ENCODE results near the gene ECPAS.

ECPAS gene

DNA sequence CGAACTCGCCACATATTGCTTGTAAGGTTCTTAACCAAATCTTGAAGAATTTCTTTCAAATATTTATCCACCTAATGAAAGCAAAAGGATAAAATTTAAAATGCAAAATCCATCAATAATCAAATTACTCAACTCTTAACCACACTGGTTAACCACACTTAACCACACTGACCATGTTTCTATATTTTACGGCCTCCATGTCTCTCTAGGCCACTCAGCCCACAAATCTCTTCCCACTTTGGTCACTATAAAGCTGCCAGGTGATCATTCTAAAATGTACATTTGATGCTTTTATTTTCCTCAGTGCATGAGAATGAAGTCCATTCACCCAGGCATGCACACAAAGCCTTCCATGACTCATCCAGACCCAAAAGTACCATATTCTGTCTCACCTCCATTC, 97.8 kb downstream of the ECPAS start:
- H3K4me3 ChIP-seq (ENCODE audit: low read depth in 1 of 2, low read length in 2 of 2), result no peak overlapping the region
- no peaks in the 10 kb centered on the region for H3K4me1 ChIP-seq (ENCODE audit: control insufficient read depth in 1 of 2, insufficient read depth in 2 of 2, low read length in 2 of 2)
- no peaks in the 10 kb centered on the region for H3K9me3 ChIP-seq (ENCODE audit: control insufficient read depth in 1 of 2, low read length in 2 of 2)
- peaks cover 67 to 81% of the 10 kb centered on the region in 2 donors for H3K36me3 ChIP-seq (ENCODE audit: control insufficient read depth in 1 of 2, insufficient read depth in 2 of 2, low read length in 2 of 2)
- H3K27me3 ChIP-seq (ENCODE audit: low read depth, low read length), result no peaks in the 10 kb centered on the region
- no peak overlapping the region for H3K27ac ChIP-seq (ENCODE audit: low read length)

DNA sequence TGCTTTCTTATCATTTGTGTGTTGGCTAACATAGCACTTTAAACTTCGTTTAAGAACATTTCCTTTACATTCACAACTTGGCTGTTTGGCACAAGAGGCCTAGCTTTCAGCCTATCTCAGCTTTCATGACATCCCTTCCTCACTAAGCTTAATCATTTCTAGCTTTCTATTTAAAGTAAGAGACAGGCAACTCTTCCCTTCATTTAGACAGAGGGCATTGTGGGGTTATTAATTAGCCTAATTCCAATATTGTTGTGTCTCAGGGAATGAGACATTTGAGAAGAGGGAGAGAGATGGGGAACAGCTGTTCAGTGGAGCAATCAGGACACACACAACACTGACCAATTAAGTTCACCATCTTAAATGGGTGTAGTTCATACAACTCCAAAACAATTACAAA, 103.2 kb downstream of the ECPAS start:
- H3K27ac ChIP-seq (ENCODE audit: low read length), result no peak overlapping the region
- H3K4me3 ChIP-seq (ENCODE audit: low read depth in 1 of 2, low read length in 2 of 2), result no peak overlapping the region
- peaks cover 58 to 66% of the 10 kb centered on the region in 2 donors for H3K36me3 ChIP-seq (ENCODE audit: control insufficient read depth in 1 of 2, insufficient read depth in 2 of 2, low read length in 2 of 2)
- H3K9me3 ChIP-seq (ENCODE audit: control insufficient read depth in 1 of 2, low read length in 2 of 2), result no peaks in the 10 kb centered on the region
- H3K27me3 ChIP-seq (ENCODE audit: low read depth, low read length), result no peaks in the 10 kb centered on the region
- no peaks in the 10 kb centered on the region for H3K4me1 ChIP-seq (ENCODE audit: control insufficient read depth in 1 of 2, insufficient read depth in 2 of 2, low read length in 2 of 2)

DNA sequence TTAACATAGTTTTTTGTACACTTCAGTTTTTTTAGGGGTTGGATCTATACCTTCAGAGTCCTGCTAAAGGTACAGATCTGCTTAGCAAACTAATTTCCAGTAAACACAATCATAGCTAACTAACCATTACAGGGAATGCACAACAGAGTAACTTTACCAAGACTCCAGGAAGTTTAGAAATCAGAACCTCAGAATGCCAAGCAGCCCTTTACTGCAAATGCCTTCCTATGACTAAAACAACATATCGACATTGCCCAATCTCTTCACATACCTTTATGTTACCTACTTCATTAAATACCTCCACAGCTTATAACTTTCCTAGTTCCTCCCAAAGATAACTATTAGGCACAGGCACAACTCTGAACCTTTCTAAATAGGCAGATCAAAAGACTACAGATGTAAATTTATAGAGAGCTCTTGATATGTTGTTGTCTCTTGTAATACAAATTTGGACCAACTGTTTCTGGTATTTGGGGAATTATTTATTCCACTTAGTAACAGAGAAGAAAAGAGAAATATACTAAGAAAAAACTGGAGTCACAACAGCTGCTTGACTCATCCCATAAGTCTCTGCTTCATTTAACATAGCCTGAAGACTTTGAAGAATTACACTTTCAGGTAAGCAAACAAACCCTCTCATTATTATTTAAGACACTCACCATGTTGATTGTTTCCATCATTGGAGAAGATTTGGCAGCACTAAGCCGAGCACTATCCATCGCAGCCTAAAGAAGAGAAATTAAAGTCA, 108.2 kb downstream of the ECPAS start:
- no peak overlapping the region for H3K4me3 ChIP-seq (ENCODE audit: low read depth in 1 of 2, low read length in 2 of 2)
- no peaks in the 10 kb centered on the region for H3K9me3 ChIP-seq (ENCODE audit: control insufficient read depth in 1 of 2, low read length in 2 of 2)
- no peak overlapping the region for H3K27ac ChIP-seq (ENCODE audit: low read length)
- peaks cover 72 to 76% of the 10 kb centered on the region in 2 donors for H3K36me3 ChIP-seq (ENCODE audit: control insufficient read depth in 1 of 2, insufficient read depth in 2 of 2, low read length in 2 of 2)
- no peaks in the 10 kb centered on the region for H3K27me3 ChIP-seq (ENCODE audit: low read depth, low read length)
- H3K4me1 ChIP-seq (ENCODE audit: control insufficient read depth in 1 of 2, insufficient read depth in 2 of 2, low read length in 2 of 2), result no peaks in the 10 kb centered on the region

DNA sequence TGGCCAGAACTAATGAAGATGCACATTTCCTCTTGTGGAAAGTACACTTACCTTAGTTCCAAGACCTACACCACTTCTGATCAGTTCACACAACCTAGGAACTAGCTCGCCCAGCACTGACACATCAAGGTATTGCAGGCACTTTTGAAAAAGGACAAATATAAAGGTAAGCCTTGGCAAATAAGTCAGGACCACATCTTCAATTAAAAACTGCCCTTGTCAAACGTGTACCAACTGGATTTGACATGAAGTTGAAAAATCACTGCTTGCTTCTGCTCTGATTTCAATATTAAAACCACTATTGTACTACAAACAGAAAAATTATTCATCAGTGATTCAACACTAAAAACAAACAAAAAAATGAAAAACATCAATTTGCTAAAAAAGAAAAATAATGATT, 109.1 kb downstream of the ECPAS start:
- H3K36me3 ChIP-seq (ENCODE audit: control insufficient read depth in 1 of 2, insufficient read depth in 2 of 2, low read length in 2 of 2), result peaks cover 74 to 81% of the 10 kb centered on the region in 2 donors
- no peak overlapping the region for H3K27ac ChIP-seq (ENCODE audit: low read length)
- H3K4me3 ChIP-seq (ENCODE audit: low read depth in 1 of 2, low read length in 2 of 2), result no peak overlapping the region
- no peaks in the 10 kb centered on the region for H3K9me3 ChIP-seq (ENCODE audit: control insufficient read depth in 1 of 2, low read length in 2 of 2)
- no peaks in the 10 kb centered on the region for H3K4me1 ChIP-seq (ENCODE audit: control insufficient read depth in 1 of 2, insufficient read depth in 2 of 2, low read length in 2 of 2)
- H3K27me3 ChIP-seq (ENCODE audit: low read depth, low read length), result no peaks in the 10 kb centered on the region

DNA sequence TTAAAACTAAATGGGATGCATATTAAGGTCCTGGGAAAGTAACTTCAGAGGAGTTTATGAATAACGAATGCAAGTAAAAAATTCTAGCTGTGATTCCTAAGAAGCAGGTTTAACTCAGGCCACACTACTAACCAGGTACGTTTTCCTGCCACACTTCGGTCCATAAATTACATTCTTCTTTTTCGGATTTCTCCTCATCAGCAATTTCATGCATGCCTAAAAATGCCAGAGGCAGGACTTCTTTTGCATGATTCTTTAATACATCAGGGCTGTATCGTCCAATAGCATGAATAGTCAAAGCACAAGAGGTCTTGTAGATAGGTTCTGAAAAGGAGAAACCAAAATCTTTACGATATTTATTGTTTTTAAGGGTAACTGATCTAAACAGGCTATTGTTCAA, 111.9 kb downstream of the ECPAS start:
- Histone ChIP-seq H3K9me3 (ENCODE audit: control insufficient read depth in 1 of 2, low read length in 2 of 2) (no peaks in the 10 kb centered on the region), H3K27me3 (ENCODE audit: low read depth, low read length) (no peaks in the 10 kb centered on the region), H3K27ac (ENCODE audit: low read length) (no peak overlapping the region), H3K4me1 (ENCODE audit: control insufficient read depth in 1 of 2, insufficient read depth in 2 of 2, low read length in 2 of 2) (no peaks in the 10 kb centered on the region), H3K4me3 (ENCODE audit: low read depth in 1 of 2, low read length in 2 of 2) (no peak overlapping the region), H3K36me3 (ENCODE audit: control insufficient read depth in 1 of 2, insufficient read depth in 2 of 2, low read length in 2 of 2) (peaks cover 85% of the 10 kb centered on the region in 2 donors)

DNA sequence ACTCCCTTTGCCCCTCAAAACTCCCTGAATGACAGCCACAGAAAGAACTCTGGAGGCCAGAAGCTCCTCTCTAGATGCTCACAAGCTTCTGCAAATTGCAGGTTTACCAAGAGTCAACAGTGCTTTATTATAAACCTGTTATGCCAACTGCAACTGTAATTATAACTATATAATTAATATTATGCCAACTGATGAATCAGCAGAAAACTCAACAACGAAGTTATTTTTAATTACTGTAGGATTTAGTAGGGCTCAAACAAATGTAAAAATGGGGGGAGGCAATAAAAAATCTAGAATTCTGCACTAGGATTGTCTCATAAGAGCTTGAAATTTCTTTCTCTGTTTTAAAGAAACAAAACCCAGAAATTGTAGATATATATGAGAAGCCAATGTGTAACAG, 117.2 kb downstream of the ECPAS start:
- no peak overlapping the region for H3K27ac ChIP-seq (ENCODE audit: low read length)
- no peaks in the 10 kb centered on the region for H3K27me3 ChIP-seq (ENCODE audit: low read depth, low read length)
- H3K9me3 ChIP-seq (ENCODE audit: control insufficient read depth in 1 of 2, low read length in 2 of 2), result no peaks in the 10 kb centered on the region
- no peaks in the 10 kb centered on the region for H3K4me1 ChIP-seq (ENCODE audit: control insufficient read depth in 1 of 2, insufficient read depth in 2 of 2, low read length in 2 of 2)
- H3K36me3 ChIP-seq (ENCODE audit: control insufficient read depth in 1 of 2, insufficient read depth in 2 of 2, low read length in 2 of 2), result peaks cover 69 to 83% of the 10 kb centered on the region in 2 donors
- no peak overlapping the region for H3K4me3 ChIP-seq (ENCODE audit: low read depth in 1 of 2, low read length in 2 of 2)

DNA sequence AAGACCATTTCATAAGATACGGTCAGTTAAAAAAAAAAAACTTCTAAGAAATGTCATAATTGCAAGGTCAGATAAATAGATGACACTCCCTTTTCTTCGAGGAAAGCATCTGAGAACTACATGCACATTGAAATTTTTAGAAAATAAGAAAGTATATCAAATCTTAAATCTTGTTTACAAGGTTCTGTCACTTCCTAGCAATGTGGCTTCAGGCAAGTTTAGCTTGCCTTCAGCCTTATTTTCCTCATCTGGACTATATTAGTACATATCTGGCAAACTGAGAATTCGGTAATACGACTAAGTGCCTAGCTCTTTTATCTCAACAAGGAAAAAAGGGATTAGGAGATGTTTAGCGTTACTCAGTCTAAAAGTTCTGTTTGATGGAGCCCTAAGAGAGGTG, 121.7 kb downstream of the ECPAS start:
- H3K4me1 ChIP-seq (ENCODE audit: control insufficient read depth in 1 of 2, insufficient read depth in 2 of 2, low read length in 2 of 2), result no peaks in the 10 kb centered on the region
- H3K27me3 ChIP-seq (ENCODE audit: low read depth, low read length), result no peaks in the 10 kb centered on the region
- H3K9me3 ChIP-seq (ENCODE audit: control insufficient read depth in 1 of 2, low read length in 2 of 2), result no peaks in the 10 kb centered on the region
- no peak overlapping the region for H3K4me3 ChIP-seq (ENCODE audit: low read depth in 1 of 2, low read length in 2 of 2)
- no peak overlapping the region for H3K27ac ChIP-seq (ENCODE audit: low read length)
- H3K36me3 ChIP-seq (ENCODE audit: control insufficient read depth in 1 of 2, insufficient read depth in 2 of 2, low read length in 2 of 2), result peaks cover 37 to 48% of the 10 kb centered on the region in 2 donors

DNA sequence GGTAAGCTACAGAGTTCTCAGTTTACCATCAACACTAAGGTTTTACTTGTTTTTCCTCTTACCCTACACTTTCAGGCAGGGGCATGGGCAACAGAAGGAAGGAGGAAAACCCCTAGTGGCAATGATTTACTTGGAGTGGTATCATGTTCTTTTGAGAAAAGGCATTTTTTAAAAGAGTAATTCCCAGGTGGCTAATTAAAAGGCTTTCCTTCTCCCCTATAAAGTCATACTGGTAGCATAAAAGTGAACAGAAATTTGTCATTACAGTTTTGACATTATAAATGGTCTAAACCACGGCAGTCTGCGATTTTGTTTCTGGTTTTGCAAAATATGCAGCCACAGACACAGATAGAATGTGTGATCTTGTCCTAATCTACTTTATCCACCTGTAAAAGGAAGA, 123.3 kb downstream of the ECPAS start:
- peaks cover 0 to 7% of the 10 kb centered on the region in 2 donors for H3K4me1 ChIP-seq (ENCODE audit: control insufficient read depth in 1 of 2, insufficient read depth in 2 of 2, low read length in 2 of 2)
- no peaks in the 10 kb centered on the region for H3K9me3 ChIP-seq (ENCODE audit: control insufficient read depth in 1 of 2, low read length in 2 of 2)
- no peaks in the 10 kb centered on the region for H3K27me3 ChIP-seq (ENCODE audit: low read depth, low read length)
- no peak overlapping the region for H3K27ac ChIP-seq (ENCODE audit: low read length)
- peaks cover 27 to 34% of the 10 kb centered on the region in 2 donors for H3K36me3 ChIP-seq (ENCODE audit: control insufficient read depth in 1 of 2, insufficient read depth in 2 of 2, low read length in 2 of 2)
- H3K4me3 ChIP-seq (ENCODE audit: low read depth in 1 of 2, low read length in 2 of 2), result no peak overlapping the region

DNA sequence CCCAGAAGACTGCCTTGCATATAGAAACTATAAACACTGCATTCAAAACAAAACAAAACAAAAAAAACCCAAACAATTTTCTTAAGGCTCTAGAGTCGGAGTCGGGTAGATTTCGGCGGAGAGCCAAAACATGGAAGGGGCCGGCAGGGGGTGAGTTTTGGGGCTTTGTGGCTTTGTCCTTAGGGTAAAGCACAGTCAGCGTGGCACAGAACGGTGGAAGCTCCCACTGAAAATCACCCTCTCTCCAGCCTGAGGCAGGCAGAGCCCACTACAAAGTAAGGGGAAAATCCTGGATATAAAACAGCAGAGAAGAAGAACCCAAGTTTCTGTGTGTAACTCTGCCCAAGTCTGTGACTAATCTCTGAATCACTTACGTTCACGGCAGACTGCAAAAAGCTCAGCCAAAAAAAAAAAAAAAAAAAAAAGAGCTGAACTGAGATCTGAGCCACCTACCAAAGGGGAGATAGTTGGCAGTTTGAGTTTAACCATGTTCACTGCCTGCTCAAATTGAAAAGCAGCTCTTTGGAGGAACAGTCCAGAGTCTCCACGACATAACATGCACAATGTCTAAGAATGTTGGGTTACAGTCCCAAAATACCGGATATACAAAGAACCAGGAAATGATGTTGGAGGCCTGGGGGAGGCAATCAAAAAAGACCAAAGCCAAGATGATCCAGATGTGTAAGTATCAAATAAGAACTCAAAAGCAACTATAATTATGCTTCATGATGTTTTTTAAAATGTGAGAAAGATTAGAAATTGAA, 127.5 kb downstream of the ECPAS start:
- Histone ChIP-seq H3K4me3 (ENCODE audit: low read depth in 1 of 2, low read length in 2 of 2) (no peak overlapping the region), H3K36me3 (ENCODE audit: control insufficient read depth in 1 of 2, insufficient read depth in 2 of 2, low read length in 2 of 2) (peaks cover 6 to 8% of the 10 kb centered on the region in 2 donors), H3K27ac (ENCODE audit: low read length) (no peak overlapping the region), H3K27me3 (ENCODE audit: low read depth, low read length) (no peaks in the 10 kb centered on the region), H3K9me3 (ENCODE audit: control insufficient read depth in 1 of 2, low read length in 2 of 2) (no peaks in the 10 kb centered on the region), H3K4me1 (ENCODE audit: control insufficient read depth in 1 of 2, insufficient read depth in 2 of 2, low read length in 2 of 2) (peaks cover 0 to 7% of the 10 kb centered on the region in 2 donors)

DNA sequence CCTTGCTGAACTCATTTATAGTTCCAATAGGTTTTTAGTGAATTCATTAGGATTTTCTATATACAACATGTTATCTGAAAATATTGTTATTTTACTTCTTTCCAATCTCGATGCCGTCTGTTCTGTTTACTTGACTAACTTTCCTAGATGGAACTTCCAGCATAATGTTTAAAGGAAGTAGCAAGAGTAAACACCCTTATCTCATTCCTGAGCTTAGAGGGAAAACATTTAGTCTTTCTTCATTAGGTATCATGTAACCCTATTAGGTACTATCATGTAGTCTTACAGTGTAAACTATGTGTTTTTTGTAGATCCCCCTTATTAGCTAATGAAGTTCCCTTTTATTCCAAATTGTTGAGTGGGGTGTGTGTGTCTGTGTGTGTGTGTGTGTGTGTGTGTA, 131.6 kb downstream of the ECPAS start:
- no peaks in the 10 kb centered on the region for H3K36me3 ChIP-seq (ENCODE audit: control insufficient read depth in 1 of 2, insufficient read depth in 2 of 2, low read length in 2 of 2)
- no peaks in the 10 kb centered on the region for H3K9me3 ChIP-seq (ENCODE audit: control insufficient read depth in 1 of 2, low read length in 2 of 2)
- no peak overlapping the region for H3K4me3 ChIP-seq (ENCODE audit: low read depth in 1 of 2, low read length in 2 of 2)
- peaks cover 0 to 7% of the 10 kb centered on the region in 2 donors for H3K4me1 ChIP-seq (ENCODE audit: control insufficient read depth in 1 of 2, insufficient read depth in 2 of 2, low read length in 2 of 2)
- H3K27ac ChIP-seq (ENCODE audit: low read length), result no peak overlapping the region
- no peaks in the 10 kb centered on the region for H3K27me3 ChIP-seq (ENCODE audit: low read depth, low read length)

DNA sequence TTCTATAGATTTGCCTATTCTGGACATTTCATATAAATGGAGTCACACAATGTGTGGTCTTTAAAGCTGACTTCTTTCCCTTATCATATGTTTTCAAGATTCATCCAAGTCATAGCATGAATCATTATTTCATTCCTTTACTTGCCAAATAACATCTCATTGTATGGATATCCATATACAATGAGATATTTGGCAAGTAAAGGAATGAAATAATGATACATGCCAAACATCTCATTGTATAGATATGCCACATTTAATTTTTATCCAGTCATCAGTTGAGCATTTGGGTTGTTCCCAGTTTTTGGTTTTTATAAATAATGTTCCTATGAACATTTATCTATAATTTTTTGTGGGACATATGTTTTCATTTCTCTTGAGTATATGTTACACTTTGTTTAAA, 133.6 kb downstream of the ECPAS start:
- no peaks in the 10 kb centered on the region for H3K27me3 ChIP-seq (ENCODE audit: low read depth, low read length)
- no peaks in the 10 kb centered on the region for H3K4me1 ChIP-seq (ENCODE audit: control insufficient read depth in 1 of 2, insufficient read depth in 2 of 2, low read length in 2 of 2)
- H3K36me3 ChIP-seq (ENCODE audit: control insufficient read depth in 1 of 2, insufficient read depth in 2 of 2, low read length in 2 of 2), result no peaks in the 10 kb centered on the region
- no peak overlapping the region for H3K27ac ChIP-seq (ENCODE audit: low read length)
- H3K4me3 ChIP-seq (ENCODE audit: low read depth in 1 of 2, low read length in 2 of 2), result no peak overlapping the region
- no peaks in the 10 kb centered on the region for H3K9me3 ChIP-seq (ENCODE audit: control insufficient read depth in 1 of 2, low read length in 2 of 2)

All from muscle layer of duodenum (tissue), 2 donors.